ENCODE measurements around the gene PIP5K1A.
"Not testable (repeated sequence)": the region's sequence is repeated elsewhere in the genome, so short reads cannot be mapped to it uniquely, and the experiment has no call there.

Gene PIP5K1A

GRCh38 chr1:151193856-151194255 lies 4.5 kb upstream of the PIP5K1A start:
- Histone ChIP-seq H3K27me3 (replicated peaks; ENCODE audit: control insufficient read depth, insufficient read depth, low read length) (no peaks in the 10 kb centered on the region), H3K4me3 (replicated peaks; ENCODE audit: low read depth, low read length) (no peak overlapping the region), H3K36me3 (ENCODE audit: control insufficient read depth, insufficient read depth, low read length) (no peaks in the 10 kb centered on the region)
- DNase-seq (ENCODE audit: extremely low read depth, insufficient read length): no peak
- TF ChIP-seq CTCF (IDR thresholded peaks at IDR 0.05; ENCODE audit: insufficient read depth, low read length, poor library complexity, severe bottlenecking): no peak

GRCh38 chr1:151194894-151195594 lies 3.3 kb upstream of the PIP5K1A start:
- not testable (repeated sequence) for H3K4me3 ChIP-seq (replicated peaks; ENCODE audit: low read depth, low read length)

GRCh38 chr1:151196292-151196800 lies 2.0 kb upstream of the PIP5K1A start:
- no peaks in the 10 kb centered on the region for H3K27me3 ChIP-seq (replicated peaks; ENCODE audit: control insufficient read depth, insufficient read depth, low read length)
- no peaks in the 10 kb centered on the region for H3K36me3 ChIP-seq (ENCODE audit: control insufficient read depth, insufficient read depth, low read length)
- peak; percentile 33 for DNase-seq (ENCODE audit: extremely low read depth, insufficient read length)
- H3K4me3 ChIP-seq (replicated peaks; ENCODE audit: low read depth, low read length): peak overlapping the region; percentile 37
- TF ChIP-seq CTCF (IDR thresholded peaks at IDR 0.05; ENCODE audit: insufficient read depth, low read length, poor library complexity, severe bottlenecking): peak; percentile 49

More at GRCh38 chr1:151194894-151195594, 3.3 kb upstream of the PIP5K1A start:
- not testable (repeated sequence) for DNase-seq (ENCODE audit: extremely low read depth, insufficient read length); H3K27me3 ChIP-seq (replicated peaks; ENCODE audit: control insufficient read depth, insufficient read depth, low read length); H3K36me3 ChIP-seq (ENCODE audit: control insufficient read depth, insufficient read depth, low read length)

GRCh38 chr1:151197863-151198253 lies 494 bp upstream of the PIP5K1A start:
- Histone ChIP-seq H3K36me3 (ENCODE audit: control insufficient read depth, insufficient read depth, low read length) (peaks cover 2% of the 10 kb centered on the region), H3K4me3 (replicated peaks; ENCODE audit: low read depth, low read length) (peak overlapping the region; percentile 100), H3K27me3 (replicated peaks; ENCODE audit: control insufficient read depth, insufficient read depth, low read length) (no peaks in the 10 kb centered on the region)
- DNase-seq (ENCODE audit: extremely low read depth, insufficient read length): no peak
- no peak for TF ChIP-seq CTCF (IDR thresholded peaks at IDR 0.05; ENCODE audit: insufficient read depth, low read length, poor library complexity, severe bottlenecking)

GRCh38 chr1:151199873-151200581 lies 1.7 kb downstream of the PIP5K1A start:
- no peak for DNase-seq (ENCODE audit: extremely low read depth, insufficient read length)
- Histone ChIP-seq H3K27me3 (replicated peaks; ENCODE audit: control insufficient read depth, insufficient read depth, low read length) (no peaks in the 10 kb centered on the region), H3K4me3 (replicated peaks; ENCODE audit: low read depth, low read length) (peak overlapping the region; percentile 100), H3K36me3 (ENCODE audit: control insufficient read depth, insufficient read depth, low read length) (peaks cover 8% of the 10 kb centered on the region)
- TF ChIP-seq CTCF (IDR thresholded peaks at IDR 0.05; ENCODE audit: insufficient read depth, low read length, poor library complexity, severe bottlenecking): no peak

- H3K27me3 ChIP-seq (replicated peaks; ENCODE audit: control insufficient read depth, insufficient read depth, low read length); H3K4me3 ChIP-seq (replicated peaks; ENCODE audit: low read depth, low read length); DNase-seq (ENCODE audit: extremely low read depth, insufficient read length): not testable (repeated sequence)
- H3K36me3 ChIP-seq (ENCODE audit: control insufficient read depth, insufficient read depth, low read length): peaks cover 10% of the 10 kb centered on the region
Observed at GRCh38 chr1:151205381-151205965, 7.1 kb downstream of the PIP5K1A start.
